ENCODE measurements around the gene ADAM22.
"Not testable (repeated sequence)": the region's sequence is repeated elsewhere in the genome, so short reads cannot be mapped to it uniquely, and the experiment has no call there.

The ADAM22 gene

DNA sequence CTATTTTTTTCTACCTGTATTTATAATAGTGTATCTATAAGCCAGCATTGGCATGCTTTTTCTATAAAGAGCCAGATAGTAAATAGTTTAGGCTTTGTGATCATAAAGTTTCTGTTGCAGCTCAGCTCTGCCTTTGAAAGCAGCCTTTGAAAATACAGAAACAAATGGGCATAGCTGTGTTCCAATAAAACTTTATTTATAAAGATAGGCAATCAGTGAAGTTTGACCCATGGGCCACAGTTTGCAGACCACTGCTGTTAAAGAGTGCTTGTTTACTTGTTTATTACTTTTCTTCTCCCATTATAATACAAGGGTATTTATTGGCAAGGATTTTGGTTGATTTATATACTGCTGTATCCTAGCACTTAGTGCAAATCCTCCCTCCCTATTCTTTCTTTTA lies 213.3 kb downstream of the ADAM22 start:
- H3K9me3 ChIP-seq (ENCODE audit: low read length), result no peaks in the 10 kb centered on the region
- peaks cover 5% of the 10 kb centered on the region for H3K4me1 ChIP-seq (ENCODE audit: insufficient read depth, low read length)
- no peak overlapping the region for H3K4me3 ChIP-seq (ENCODE audit: low read depth in 1 of 2, low read length in 2 of 2)
- no peaks in the 10 kb centered on the region for H3K27me3 ChIP-seq (ENCODE audit: control insufficient read depth in 1 of 2, insufficient read depth in 2 of 2, low read length in 2 of 2)
- no peaks in the 10 kb centered on the region for H3K36me3 ChIP-seq (ENCODE audit: insufficient read depth, low read length)
- no peak overlapping the region for H3K27ac ChIP-seq (ENCODE audit: low read depth, low read length)
- H3K9ac ChIP-seq (ENCODE audit: low read length), result no peak overlapping the region

DNA sequence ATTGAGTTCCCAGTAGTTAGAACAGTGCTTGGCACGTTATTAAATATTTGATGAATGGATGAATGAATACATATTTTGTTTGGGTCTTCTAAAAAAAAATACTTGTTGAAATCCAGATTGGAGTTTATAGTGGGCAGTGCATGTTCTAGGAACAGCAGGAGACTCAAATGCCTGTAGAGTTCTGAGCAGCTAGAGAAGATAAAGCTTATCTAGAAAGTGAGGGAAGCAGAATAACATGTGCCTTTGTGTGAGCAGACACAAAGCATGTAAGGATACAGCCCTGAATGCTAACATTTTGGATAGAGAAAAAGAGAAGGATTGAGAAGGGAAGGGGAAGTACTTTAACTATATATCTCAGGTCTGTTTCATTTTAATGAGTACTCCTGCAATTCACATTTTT lies 213.9 kb downstream of the ADAM22 start:
- Histone ChIP-seq H3K4me1 (ENCODE audit: insufficient read depth, low read length) (peaks cover 5% of the 10 kb centered on the region), H3K4me3 (ENCODE audit: low read depth in 1 of 2, low read length in 2 of 2) (no peak overlapping the region), H3K9ac (ENCODE audit: low read length) (no peak overlapping the region), H3K36me3 (ENCODE audit: insufficient read depth, low read length) (no peaks in the 10 kb centered on the region), H3K27me3 (ENCODE audit: control insufficient read depth in 1 of 2, insufficient read depth in 2 of 2, low read length in 2 of 2) (no peaks in the 10 kb centered on the region), H3K9me3 (ENCODE audit: low read length) (no peaks in the 10 kb centered on the region), H3K27ac (ENCODE audit: low read depth, low read length) (no peak overlapping the region)

DNA sequence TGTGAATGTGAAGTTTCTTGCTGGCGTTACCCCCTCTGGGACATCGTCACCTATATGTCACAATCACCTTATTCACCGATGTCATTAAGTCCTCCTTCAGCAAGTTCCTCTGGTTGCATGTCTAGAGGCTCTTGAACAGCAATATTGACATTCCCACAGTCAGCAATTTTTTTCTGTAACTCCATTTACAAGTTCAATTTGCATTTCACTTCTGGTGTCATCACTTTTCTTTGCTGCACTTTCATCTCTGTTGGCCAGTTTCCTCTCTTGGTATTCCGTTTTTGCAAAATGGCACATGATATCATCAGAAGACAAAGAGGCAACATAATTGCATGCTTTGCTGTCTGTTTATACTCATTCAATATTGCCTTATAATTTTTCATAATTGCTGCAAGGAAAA lies 216.0 kb downstream of the ADAM22 start:
- no peak overlapping the region for H3K4me3 ChIP-seq (ENCODE audit: low read depth in 1 of 2, low read length in 2 of 2)
- no peaks in the 10 kb centered on the region for H3K36me3 ChIP-seq (ENCODE audit: insufficient read depth, low read length)
- H3K9ac ChIP-seq (ENCODE audit: low read length), result no peak overlapping the region
- no peaks in the 10 kb centered on the region for H3K9me3 ChIP-seq (ENCODE audit: low read length)
- H3K27me3 ChIP-seq (ENCODE audit: control insufficient read depth in 1 of 2, insufficient read depth in 2 of 2, low read length in 2 of 2), result no peaks in the 10 kb centered on the region
- H3K4me1 ChIP-seq (ENCODE audit: insufficient read depth, low read length), result peaks cover 5% of the 10 kb centered on the region
- H3K27ac ChIP-seq (ENCODE audit: low read depth, low read length), result no peak overlapping the region

DNA sequence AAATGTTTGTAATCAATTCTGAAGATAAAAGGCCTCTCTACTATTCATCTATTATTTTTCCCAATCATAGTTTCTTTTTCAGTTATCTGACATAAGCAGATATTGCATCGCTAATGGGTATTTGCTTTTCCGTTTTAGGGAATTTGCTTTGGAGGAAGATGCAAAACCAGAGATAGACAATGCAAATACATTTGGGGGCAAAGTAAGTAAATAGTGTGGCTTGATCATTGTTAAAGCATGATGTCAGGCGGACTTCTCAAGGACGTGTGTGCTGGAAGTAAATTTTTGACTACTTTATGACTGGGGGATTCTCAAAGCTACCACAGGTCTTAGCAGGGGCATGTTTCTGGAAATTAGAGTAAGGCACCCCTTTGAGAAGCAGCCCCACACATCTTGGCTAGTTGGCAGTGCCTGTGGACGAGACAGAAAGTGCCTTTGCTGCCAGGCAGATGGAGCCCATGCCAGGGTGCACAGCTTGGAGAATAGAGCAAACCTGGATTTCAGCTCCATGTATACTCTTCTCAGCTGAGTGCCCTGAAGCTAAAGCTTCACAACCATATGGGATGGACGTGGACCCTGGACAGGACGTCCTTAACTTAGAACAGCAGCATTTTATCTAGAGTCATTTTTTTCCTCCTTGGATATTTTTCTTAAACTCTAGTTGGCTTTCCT lies 217.2 kb downstream of the ADAM22 start:
- Histone ChIP-seq H3K4me3 (ENCODE audit: low read depth in 1 of 2, low read length in 2 of 2) (no peak overlapping the region), H3K36me3 (ENCODE audit: insufficient read depth, low read length) (no peaks in the 10 kb centered on the region), H3K4me1 (ENCODE audit: insufficient read depth, low read length) (peaks cover 2% of the 10 kb centered on the region), H3K9me3 (ENCODE audit: low read length) (no peaks in the 10 kb centered on the region), H3K27me3 (ENCODE audit: control insufficient read depth in 1 of 2, insufficient read depth in 2 of 2, low read length in 2 of 2) (no peaks in the 10 kb centered on the region), H3K27ac (ENCODE audit: low read depth, low read length) (no peak overlapping the region), H3K9ac (ENCODE audit: low read length) (no peak overlapping the region)

DNA sequence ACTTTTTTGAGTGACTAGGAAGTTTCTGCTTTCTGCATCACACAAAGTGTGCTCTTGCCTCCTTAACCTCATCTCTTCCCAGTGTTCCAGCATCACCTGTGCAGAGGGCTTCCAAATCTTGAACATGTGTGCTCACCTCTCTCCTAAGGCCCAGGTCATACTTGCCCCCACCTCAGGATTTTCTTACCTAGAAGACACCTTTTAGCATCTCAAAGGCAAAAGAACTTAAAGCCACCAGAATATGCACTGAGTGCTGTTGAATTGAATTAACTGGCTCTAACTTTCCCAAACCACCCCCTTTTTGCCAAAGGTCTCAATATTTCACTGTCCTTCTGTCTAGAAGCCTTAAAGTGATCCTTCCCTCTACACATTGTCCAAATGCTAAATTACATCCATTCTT lies 219.3 kb downstream of the ADAM22 start:
- H3K4me1 ChIP-seq (ENCODE audit: insufficient read depth, low read length), result no peaks in the 10 kb centered on the region
- H3K4me3 ChIP-seq (ENCODE audit: low read depth in 1 of 2, low read length in 2 of 2), result no peak overlapping the region
- no peaks in the 10 kb centered on the region for H3K36me3 ChIP-seq (ENCODE audit: insufficient read depth, low read length)
- H3K9ac ChIP-seq (ENCODE audit: low read length), result no peak overlapping the region
- H3K27ac ChIP-seq (ENCODE audit: low read depth, low read length), result no peak overlapping the region
- no peaks in the 10 kb centered on the region for H3K27me3 ChIP-seq (ENCODE audit: control insufficient read depth in 1 of 2, insufficient read depth in 2 of 2, low read length in 2 of 2)
- H3K9me3 ChIP-seq (ENCODE audit: low read length), result no peaks in the 10 kb centered on the region

DNA sequence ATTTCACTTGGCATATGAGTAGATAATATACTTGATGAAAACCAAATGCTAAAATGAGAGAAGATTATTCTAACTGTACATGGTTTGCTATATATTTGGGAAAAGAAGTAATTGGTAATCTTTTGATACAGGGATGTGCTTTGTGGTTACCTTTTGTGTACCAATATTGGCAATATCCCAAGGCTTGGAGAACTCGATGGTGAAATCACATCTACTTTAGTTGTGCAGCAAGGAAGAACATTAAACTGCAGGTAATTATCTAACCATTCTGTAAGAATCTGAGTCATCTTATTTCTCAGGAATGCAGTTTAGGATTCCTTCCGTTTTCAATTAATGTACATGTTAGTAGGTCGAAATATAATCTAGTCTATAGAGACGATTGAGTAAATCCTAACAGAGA lies 221.7 kb downstream of the ADAM22 start:
- Histone ChIP-seq H3K9me3 (ENCODE audit: low read length) (no peaks in the 10 kb centered on the region), H3K27me3 (ENCODE audit: control insufficient read depth in 1 of 2, insufficient read depth in 2 of 2, low read length in 2 of 2) (no peaks in the 10 kb centered on the region), H3K9ac (ENCODE audit: low read length) (no peak overlapping the region), H3K4me3 (ENCODE audit: low read depth in 1 of 2, low read length in 2 of 2) (no peak overlapping the region), H3K27ac (ENCODE audit: low read depth, low read length) (no peak overlapping the region), H3K4me1 (ENCODE audit: insufficient read depth, low read length) (no peaks in the 10 kb centered on the region), H3K36me3 (ENCODE audit: insufficient read depth, low read length) (no peaks in the 10 kb centered on the region)

DNA sequence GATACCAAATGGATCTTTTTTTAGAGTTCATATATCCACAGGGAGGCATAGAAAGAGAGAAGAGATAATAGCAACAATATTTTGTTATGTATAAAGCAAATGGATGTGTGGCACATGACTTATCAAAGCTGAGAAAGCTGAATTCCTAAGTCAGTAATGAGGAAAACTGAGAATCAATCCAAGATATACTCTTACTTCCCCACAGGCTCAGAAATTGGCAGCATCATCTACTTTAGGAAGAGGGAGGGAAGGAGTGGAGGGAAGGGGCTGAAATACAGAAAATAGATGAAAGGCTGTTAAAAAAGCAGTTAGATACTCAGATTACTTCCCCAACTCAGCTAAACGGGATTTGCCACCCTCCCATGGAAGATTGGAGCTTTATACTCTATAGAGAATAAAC lies 222.3 kb downstream of the ADAM22 start:
- no peaks in the 10 kb centered on the region for H3K36me3 ChIP-seq (ENCODE audit: insufficient read depth, low read length)
- no peak overlapping the region for H3K4me3 ChIP-seq (ENCODE audit: low read depth in 1 of 2, low read length in 2 of 2)
- H3K4me1 ChIP-seq (ENCODE audit: insufficient read depth, low read length), result no peaks in the 10 kb centered on the region
- no peaks in the 10 kb centered on the region for H3K9me3 ChIP-seq (ENCODE audit: low read length)
- no peak overlapping the region for H3K27ac ChIP-seq (ENCODE audit: low read depth, low read length)
- no peaks in the 10 kb centered on the region for H3K27me3 ChIP-seq (ENCODE audit: control insufficient read depth in 1 of 2, insufficient read depth in 2 of 2, low read length in 2 of 2)
- no peak overlapping the region for H3K9ac ChIP-seq (ENCODE audit: low read length)

DNA sequence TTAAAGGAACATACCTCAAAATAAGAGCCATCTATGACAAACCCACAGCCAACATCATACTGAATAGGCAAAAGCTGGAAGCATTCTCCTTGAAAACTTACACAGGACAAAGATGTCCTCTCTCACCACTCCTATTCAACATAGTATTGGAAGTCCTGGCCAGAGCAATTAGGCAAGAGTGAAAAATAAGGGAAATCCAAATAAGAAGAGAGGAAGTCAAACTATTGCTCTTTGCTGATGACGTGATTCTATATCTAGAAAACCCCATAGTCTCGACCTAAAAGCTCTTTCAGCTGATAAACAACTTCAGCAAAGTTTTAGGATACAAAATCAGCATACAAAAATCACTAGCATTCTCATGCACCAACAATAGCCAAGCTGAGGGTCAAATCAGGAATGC lies 225.7 kb downstream of the ADAM22 start:
- not testable (repeated sequence) for H3K9me3 ChIP-seq (ENCODE audit: low read length); H3K4me3 ChIP-seq (ENCODE audit: low read depth in 1 of 2, low read length in 2 of 2); H3K9ac ChIP-seq (ENCODE audit: low read length)

DNA sequence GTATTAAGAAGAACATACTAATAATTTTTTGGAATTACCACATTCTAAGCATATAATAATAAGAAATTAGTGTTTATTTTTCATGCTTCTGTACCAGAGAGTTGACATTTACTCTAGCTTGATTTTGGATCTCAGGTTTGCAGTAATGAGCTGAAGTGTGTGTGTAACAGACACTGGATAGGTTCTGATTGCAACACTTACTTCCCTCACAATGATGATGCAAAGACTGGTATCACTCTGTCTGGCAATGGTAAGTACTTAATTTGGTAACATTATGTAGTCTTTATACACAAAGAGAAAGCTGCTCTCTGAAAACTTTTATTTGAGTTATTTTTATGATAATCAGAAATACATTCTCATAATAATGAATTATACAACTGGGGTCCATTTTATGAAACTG lies 231.6 kb downstream of the ADAM22 start:
- Histone ChIP-seq H3K9me3 (ENCODE audit: low read length) (no peaks in the 10 kb centered on the region), H3K4me1 (ENCODE audit: insufficient read depth, low read length) (no peaks in the 10 kb centered on the region), H3K27ac (ENCODE audit: low read depth, low read length) (no peak overlapping the region), H3K4me3 (ENCODE audit: low read depth in 1 of 2, low read length in 2 of 2) (no peak overlapping the region), H3K36me3 (ENCODE audit: insufficient read depth, low read length) (no peaks in the 10 kb centered on the region), H3K9ac (ENCODE audit: low read length) (no peak overlapping the region), H3K27me3 (ENCODE audit: control insufficient read depth in 1 of 2, insufficient read depth in 2 of 2, low read length in 2 of 2) (no peaks in the 10 kb centered on the region)

More for the DNA sequence above, 225.7 kb downstream of the ADAM22 start:
- H3K36me3 ChIP-seq (ENCODE audit: insufficient read depth, low read length); H3K27me3 ChIP-seq (ENCODE audit: control insufficient read depth in 1 of 2, insufficient read depth in 2 of 2, low read length in 2 of 2); H3K27ac ChIP-seq (ENCODE audit: low read depth, low read length); H3K4me1 ChIP-seq (ENCODE audit: insufficient read depth, low read length): not testable (repeated sequence)

DNA sequence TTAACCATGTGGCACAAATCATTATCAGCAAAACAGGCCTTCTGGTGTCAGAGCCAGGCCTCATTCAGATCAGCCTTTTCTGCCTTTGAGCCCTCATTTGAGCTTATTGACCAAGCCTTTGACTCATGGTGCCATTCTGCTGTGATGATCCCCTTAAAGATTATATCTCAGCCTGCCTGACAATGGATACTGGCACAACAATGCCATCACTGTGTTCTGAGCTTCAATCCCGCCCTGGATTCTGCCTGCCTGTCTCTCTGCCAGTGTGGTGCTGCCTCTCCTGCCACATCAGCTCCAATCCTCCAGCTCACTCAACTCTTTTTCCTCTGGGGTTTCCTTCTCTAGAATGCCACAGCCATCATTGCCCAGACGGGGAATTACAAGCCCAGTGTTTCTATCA lies 233.2 kb downstream of the ADAM22 start:
- no peaks in the 10 kb centered on the region for H3K27me3 ChIP-seq (ENCODE audit: control insufficient read depth in 1 of 2, insufficient read depth in 2 of 2, low read length in 2 of 2)

DNA sequence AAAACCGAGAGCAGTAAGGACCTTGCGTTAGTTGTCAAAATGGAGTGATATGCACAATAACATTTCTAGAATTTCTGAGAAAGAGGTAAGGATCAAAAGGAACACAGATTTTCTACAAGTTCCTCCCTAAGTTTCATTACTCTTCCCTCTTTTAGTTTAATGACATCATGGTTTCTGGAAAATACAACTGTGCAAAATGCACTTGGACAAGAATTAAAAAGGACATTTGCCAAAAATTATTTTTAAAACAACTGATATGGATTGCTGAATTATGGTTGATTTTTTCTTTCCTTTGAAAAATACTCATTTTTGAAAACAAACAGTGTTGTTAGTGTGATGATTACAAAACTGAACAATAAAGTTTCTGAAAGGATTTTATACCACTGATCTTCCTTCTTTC lies 233.7 kb downstream of the ADAM22 start:
- H3K4me3 ChIP-seq (ENCODE audit: low read depth in 1 of 2, low read length in 2 of 2), result no peak overlapping the region

More for the DNA sequence above, 233.2 kb downstream of the ADAM22 start:
- Histone ChIP-seq H3K36me3 (ENCODE audit: insufficient read depth, low read length) (no peaks in the 10 kb centered on the region), H3K9ac (ENCODE audit: low read length) (no peak overlapping the region), H3K27ac (ENCODE audit: low read depth, low read length) (no peak overlapping the region), H3K9me3 (ENCODE audit: low read length) (no peaks in the 10 kb centered on the region), H3K4me3 (ENCODE audit: low read depth in 1 of 2, low read length in 2 of 2) (no peak overlapping the region), H3K4me1 (ENCODE audit: insufficient read depth, low read length) (no peaks in the 10 kb centered on the region)

DNA sequence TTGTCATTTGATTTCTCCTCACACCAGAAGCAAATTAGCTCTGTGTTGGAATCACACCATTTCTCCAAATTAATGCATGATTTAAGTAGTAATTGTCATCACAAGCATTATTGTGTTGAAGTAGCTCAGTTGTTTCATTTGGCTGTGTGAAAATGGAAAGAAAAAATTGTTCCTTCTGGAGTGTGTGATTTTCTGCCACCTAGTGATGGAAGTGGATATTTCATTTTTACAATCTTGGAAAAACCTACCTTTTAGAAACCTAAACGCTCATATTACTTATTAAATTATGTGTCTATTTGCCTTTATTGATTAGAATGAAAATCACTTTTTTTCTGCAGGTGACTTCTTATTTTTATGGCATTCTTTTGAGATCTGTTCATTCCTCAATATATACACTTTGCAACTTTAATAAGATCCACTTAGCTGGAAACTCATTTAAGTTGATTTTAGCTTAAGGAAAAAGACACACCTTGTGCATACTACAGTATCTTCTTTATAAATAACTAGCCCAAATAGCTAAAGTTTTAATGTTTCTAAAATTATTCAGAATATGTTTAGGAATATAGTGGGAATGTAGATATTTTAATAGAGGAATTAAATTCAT lies 235.8 kb downstream of the ADAM22 start:
- Histone ChIP-seq H3K9me3 (ENCODE audit: low read length) (no peaks in the 10 kb centered on the region), H3K27ac (ENCODE audit: low read depth, low read length) (no peak overlapping the region), H3K36me3 (ENCODE audit: insufficient read depth, low read length) (no peaks in the 10 kb centered on the region), H3K4me1 (ENCODE audit: insufficient read depth, low read length) (no peaks in the 10 kb centered on the region), H3K27me3 (ENCODE audit: control insufficient read depth in 1 of 2, insufficient read depth in 2 of 2, low read length in 2 of 2) (no peaks in the 10 kb centered on the region), H3K9ac (ENCODE audit: low read length) (no peak overlapping the region), H3K4me3 (ENCODE audit: low read depth in 1 of 2, low read length in 2 of 2) (no peak overlapping the region)

More for the DNA sequence above, 233.7 kb downstream of the ADAM22 start:
- no peaks in the 10 kb centered on the region for H3K9me3 ChIP-seq (ENCODE audit: low read length)
- no peaks in the 10 kb centered on the region for H3K36me3 ChIP-seq (ENCODE audit: insufficient read depth, low read length)
- H3K27ac ChIP-seq (ENCODE audit: low read depth, low read length), result no peak overlapping the region
- H3K27me3 ChIP-seq (ENCODE audit: control insufficient read depth in 1 of 2, insufficient read depth in 2 of 2, low read length in 2 of 2), result no peaks in the 10 kb centered on the region
- H3K4me1 ChIP-seq (ENCODE audit: insufficient read depth, low read length), result no peaks in the 10 kb centered on the region
- H3K9ac ChIP-seq (ENCODE audit: low read length), result no peak overlapping the region
